ENCODE data around the gene GAGE10.

Gene GAGE10

GRCh38 chrX:49303346-49303745 lies at the start of gene GAGE10:
GAGE10 (plus strand) TSS chrX:49303646; CDS start chrX:49304860, 1,214 bp downstream.
- no peak for DNase-seq (ENCODE audit: low read depth in 2 of 2)

GRCh38 chrX:49254639-49255038 lies 48.8 kb upstream of the GAGE10 start:
- DNase-seq (ENCODE audit: low read depth in 2 of 2): no peak

GRCh38 chrX:49256268-49256995 lies 47.0 kb upstream of the GAGE10 start:
- no peak for DNase-seq (ENCODE audit: low read depth in 2 of 2)

GRCh38 chrX:49257074-49257790 lies 46.2 kb upstream of the GAGE10 start:
- DNase-seq (ENCODE audit: low read depth in 2 of 2): no peak

- DNase-seq (ENCODE audit: low read depth in 2 of 2): no peak
These were observed 45.3 kb upstream of the GAGE10 start for GRCh38 chrX:49257846-49258748.

GRCh38 chrX:49258749-49259124 lies 44.7 kb upstream of the GAGE10 start:
- no peak for DNase-seq (ENCODE audit: low read depth in 2 of 2)

GRCh38 chrX:49260221-49260985 lies 43.0 kb upstream of the GAGE10 start:
- no peak for DNase-seq (ENCODE audit: low read depth in 2 of 2)

- DNase-seq (ENCODE audit: low read depth in 2 of 2): no peak
These were observed 40.8 kb upstream of the GAGE10 start for GRCh38 chrX:49262603-49263002.

GRCh38 chrX:49263631-49264030 lies 39.8 kb upstream of the GAGE10 start:
- no peak for DNase-seq (ENCODE audit: low read depth in 2 of 2)

GRCh38 chrX:49264460-49264859 lies 39.0 kb upstream of the GAGE10 start, which contains the start of gene FOXP3:
FOXP3 (minus strand) TSS chrX:49264710; CDS start chrX:49258505, 6,205 bp downstream.
- DNase-seq (ENCODE audit: low read depth in 2 of 2): no peak

- no peak for DNase-seq (ENCODE audit: low read depth in 2 of 2)
These were observed 36.7 kb upstream of the GAGE10 start for GRCh38 chrX:49266523-49267445.

- no peak for DNase-seq (ENCODE audit: low read depth in 2 of 2)
These were observed 34.8 kb upstream of the GAGE10 start for GRCh38 chrX:49268702-49269009.

- DNase-seq (ENCODE audit: low read depth in 2 of 2): peak; percentile 81 to 89
These were observed 34.3 kb upstream of the GAGE10 start for GRCh38 chrX:49269010-49269766.

- DNase-seq (ENCODE audit: low read depth in 2 of 2): peak in 1 of 2 experiments; percentile 79
These were observed 33.6 kb upstream of the GAGE10 start, which contains the start of gene PPP1R3F for GRCh38 chrX:49269767-49270248. PPP1R3F (plus strand) TSS chrX:49269793; CDS start chrX:49269870, 77 bp downstream.

- DNase-seq (ENCODE audit: low read depth in 2 of 2): no peak
These were observed 33.1 kb upstream of the GAGE10 start for GRCh38 chrX:49270249-49270921.

GRCh38 chrX:49271341-49271740 lies 32.1 kb upstream of the GAGE10 start:
- no peak for DNase-seq (ENCODE audit: low read depth in 2 of 2)

GRCh38 chrX:49272421-49272820 lies 31.0 kb upstream of the GAGE10 start:
- no peak for DNase-seq (ENCODE audit: low read depth in 2 of 2)

- DNase-seq (ENCODE audit: low read depth in 2 of 2): peak in 1 of 2 experiments; percentile 34
These were observed 30.2 kb upstream of the GAGE10 start for GRCh38 chrX:49273181-49273727.

Measured in stimulated activated CD4-positive, alpha-beta T cell treated with anti-CD3 and anti-CD28 coated beads, Interleukin-12 subunit alpha, Interleukin-12 subunit beta, amount 100 ng/mL, for 24 hours (primary cell).